Neutrophil (primary cell): Measurements from ENCODE around the gene ARFIP1.
A peak's percentile ranks its signal among the peaks of the same experiment; 100 is the strongest.
"Not testable (repeated sequence)": the region's sequence is repeated elsewhere in the genome, so short reads cannot be mapped to it uniquely, and the experiment has no call there.

Experiments
- H3K27ac ChIP-seq: fragments of 200-600 bp; sonication (generic); 2 replicates; pipeline ENCODE4 v1.5.1; 2016; ENCODE audit warnings: mild to moderate bottlenecking, moderate library complexity
- H3K27me3 ChIP-seq: fragments of 200-600 bp; sonication (generic); 2 replicates; pipeline ENCODE4 v1.6.0; 2016; ENCODE audit warnings: mild to moderate bottlenecking
- H3K36me3 ChIP-seq: fragments of 200-600 bp; sonication (generic); 2 replicates; pipeline ENCODE4 v1.5.1; 2017
- H3K4me1 ChIP-seq, 2 experiments: fragments of 200-600 bp in 1 of 2; sonication (generic) in 1 of 2; 1 replicate in 1 of 2; 2 replicates in 1 of 2; pipeline versions ENCODE4 v1.5.1 to v1.6.1; 2013 to 2016; ENCODE audit warnings: low read depth in 1 of 2, low read length in 1 of 2, mild to moderate bottlenecking in 1 of 2, moderate library complexity in 1 of 2; ENCODE audit not compliant: control insufficient read depth in 1 of 2, insufficient read depth in 1 of 2
- H3K4me3 ChIP-seq, 2 experiments: fragments of 200-600 bp in 1 of 2; sonication (generic) in 1 of 2; 1 replicate in 1 of 2; 2 replicates in 1 of 2; pipeline ENCODE4 v1.5.1; 2013 to 2016; ENCODE audit warnings: low read depth in 1 of 2, low read length in 1 of 2, mild to moderate bottlenecking in 1 of 2, moderate library complexity in 1 of 2
- H3K9me3 ChIP-seq: fragments of 200-600 bp; sonication (generic); 2 replicates; pipeline ENCODE4 v1.5.1; 2016
- TF ChIP-seq, protein P1 (sequence below): fragments of 200-600 bp; sonication (generic); IDR thresholded peaks from 2 replicates; pipeline ENCODE4 v1.5.1; 2016; ENCODE audit warnings: antibody characterized with exemption

ARFIP1 gene

DNA sequence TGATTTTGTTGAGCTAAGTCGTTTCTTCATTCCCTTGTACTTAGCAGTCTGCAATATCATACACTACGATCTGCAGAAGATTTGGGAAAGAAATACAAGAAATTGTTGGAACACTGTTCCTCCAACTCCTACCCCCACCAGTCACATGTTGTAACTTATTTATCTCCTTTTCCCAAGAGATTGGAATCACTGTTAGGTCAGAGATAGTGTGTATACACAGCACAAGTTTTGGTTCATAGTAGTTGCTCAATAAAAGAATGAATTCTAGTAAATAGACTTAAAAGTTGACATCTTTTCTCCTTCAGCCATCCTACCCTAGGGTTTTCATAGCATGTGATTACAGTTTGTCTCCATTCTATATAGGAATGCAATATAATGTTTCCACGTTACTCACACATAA lies 68.8 kb downstream of the ARFIP1 start:
- no peaks in the 10 kb centered on the region for H3K9me3 ChIP-seq
- no peaks in the 10 kb centered on the region for H3K27me3 ChIP-seq
- H3K27ac ChIP-seq: peak overlapping the region; percentile 44
- TF ChIP-seq, protein P1, sequence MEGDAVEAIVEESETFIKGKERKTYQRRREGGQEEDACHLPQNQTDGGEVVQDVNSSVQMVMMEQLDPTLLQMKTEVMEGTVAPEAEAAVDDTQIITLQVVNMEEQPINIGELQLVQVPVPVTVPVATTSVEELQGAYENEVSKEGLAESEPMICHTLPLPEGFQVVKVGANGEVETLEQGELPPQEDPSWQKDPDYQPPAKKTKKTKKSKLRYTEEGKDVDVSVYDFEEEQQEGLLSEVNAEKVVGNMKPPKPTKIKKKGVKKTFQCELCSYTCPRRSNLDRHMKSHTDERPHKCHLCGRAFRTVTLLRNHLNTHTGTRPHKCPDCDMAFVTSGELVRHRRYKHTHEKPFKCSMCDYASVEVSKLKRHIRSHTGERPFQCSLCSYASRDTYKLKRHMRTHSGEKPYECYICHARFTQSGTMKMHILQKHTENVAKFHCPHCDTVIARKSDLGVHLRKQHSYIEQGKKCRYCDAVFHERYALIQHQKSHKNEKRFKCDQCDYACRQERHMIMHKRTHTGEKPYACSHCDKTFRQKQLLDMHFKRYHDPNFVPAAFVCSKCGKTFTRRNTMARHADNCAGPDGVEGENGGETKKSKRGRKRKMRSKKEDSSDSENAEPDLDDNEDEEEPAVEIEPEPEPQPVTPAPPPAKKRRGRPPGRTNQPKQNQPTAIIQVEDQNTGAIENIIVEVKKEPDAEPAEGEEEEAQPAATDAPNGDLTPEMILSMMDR: no peak
- H3K4me3 ChIP-seq: no peak overlapping the region
- no peaks in the 10 kb centered on the region for H3K36me3 ChIP-seq
- H3K4me1 ChIP-seq: peaks cover 29 to 48% of the 10 kb centered on the region in 2 experiments

DNA sequence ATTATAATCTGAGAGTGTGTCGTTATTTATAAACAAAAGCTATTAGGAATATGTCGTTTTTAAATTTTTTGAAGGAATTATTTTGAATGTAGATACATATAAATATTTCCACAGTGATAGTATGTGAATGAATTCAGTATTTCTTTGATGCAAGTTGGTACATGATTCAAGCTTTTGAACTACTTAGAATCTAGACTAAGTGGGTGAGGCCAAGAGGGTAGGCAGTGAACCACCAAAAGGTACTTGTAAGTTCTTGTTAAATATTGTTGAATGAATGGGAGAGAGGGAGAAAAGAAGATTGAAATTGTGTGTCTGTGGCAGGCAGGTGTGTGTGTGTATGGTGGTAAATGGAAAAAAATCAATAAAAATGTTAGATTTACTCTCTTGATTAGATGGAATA lies 69.6 kb downstream of the ARFIP1 start:
- H3K4me1 ChIP-seq: peaks cover 29 to 48% of the 10 kb centered on the region in 2 experiments
- no peaks in the 10 kb centered on the region for H3K9me3 ChIP-seq
- TF ChIP-seq, protein P1: no peak
- no peaks in the 10 kb centered on the region for H3K27me3 ChIP-seq
- H3K27ac ChIP-seq: peak overlapping the region; percentile 88
- H3K36me3 ChIP-seq: no peaks in the 10 kb centered on the region
- peak overlapping the region in 1 of 2 experiments; percentile 45 for H3K4me3 ChIP-seq

DNA sequence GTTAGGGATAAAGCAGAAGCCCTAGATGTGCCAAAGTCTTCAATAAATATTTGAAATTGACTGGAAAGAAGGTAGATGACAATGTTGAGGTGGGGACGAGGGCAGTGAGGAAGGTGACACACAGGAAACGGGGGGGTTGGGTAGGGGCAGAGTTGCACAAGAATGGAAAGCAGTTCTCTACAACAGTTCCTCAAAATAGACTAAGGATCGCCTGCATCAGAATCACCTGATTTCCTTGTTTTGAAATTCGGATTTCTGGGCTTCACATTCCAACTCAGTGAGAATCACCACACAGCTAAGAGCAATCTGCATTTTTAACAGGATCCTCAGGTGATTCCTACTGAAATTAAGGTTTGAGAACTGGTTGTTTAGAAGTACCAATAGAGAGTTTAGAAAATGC lies 70.6 kb downstream of the ARFIP1 start:
- Histone ChIP-seq H3K36me3 (no peaks in the 10 kb centered on the region), H3K4me1 (peaks cover 29 to 48% of the 10 kb centered on the region in 2 experiments), H3K27ac (peak overlapping the region; percentile 88), H3K4me3 (peak overlapping the region; percentile 42 to 45), H3K27me3 (no peaks in the 10 kb centered on the region), H3K9me3 (no peaks in the 10 kb centered on the region)
- TF ChIP-seq, protein P1: peak; percentile 24

DNA sequence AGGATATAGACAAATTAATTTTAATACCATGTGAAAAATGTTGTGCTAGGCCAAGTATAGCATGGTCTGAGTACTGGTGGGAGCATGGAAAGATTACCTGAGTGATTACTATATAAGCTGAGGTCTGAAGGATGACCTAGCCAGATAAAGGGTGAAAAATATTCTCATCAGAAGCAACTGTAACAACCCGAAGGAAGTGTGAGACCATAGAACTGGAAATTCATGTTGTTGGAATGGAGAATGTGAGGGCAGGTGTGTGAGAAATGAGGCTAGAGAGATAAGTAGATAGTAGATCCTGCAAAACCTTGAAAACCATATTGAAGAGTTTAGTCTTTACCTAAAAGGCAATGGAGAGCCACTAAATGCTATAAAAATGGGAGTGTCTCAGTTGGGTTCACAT lies 71.5 kb downstream of the ARFIP1 start:
- no peaks in the 10 kb centered on the region for H3K27me3 ChIP-seq

DNA sequence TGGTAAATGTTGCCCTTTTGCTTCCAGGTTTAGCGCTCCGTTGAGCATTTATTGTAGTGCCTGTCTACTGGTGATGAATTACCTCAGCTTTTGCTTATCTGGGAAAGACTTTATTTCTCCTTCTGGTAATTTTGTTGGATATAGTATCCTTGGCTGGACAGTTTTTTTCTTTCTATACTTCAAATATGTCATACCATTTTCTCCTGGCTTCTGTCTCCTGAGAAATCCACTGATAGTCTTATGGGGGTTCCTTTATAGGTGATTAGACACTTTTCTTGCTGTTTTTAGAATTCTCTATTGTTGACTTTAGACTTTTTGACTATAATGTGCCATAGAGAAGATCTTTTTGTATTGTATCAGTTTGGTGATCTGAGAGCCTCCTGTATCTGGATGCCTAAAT lies 73.5 kb downstream of the ARFIP1 start:
- H3K4me1 ChIP-seq: peaks cover 24 to 38% of the 10 kb centered on the region in 2 experiments
- H3K27me3 ChIP-seq: no peaks in the 10 kb centered on the region
- no peak overlapping the region for H3K4me3 ChIP-seq
- H3K36me3 ChIP-seq: no peaks in the 10 kb centered on the region
- H3K27ac ChIP-seq: no peak overlapping the region
- H3K9me3 ChIP-seq: no peaks in the 10 kb centered on the region
- TF ChIP-seq, protein P1: no peak

More for the DNA sequence above, 71.5 kb downstream of the ARFIP1 start:
- no peaks in the 10 kb centered on the region for H3K9me3 ChIP-seq
- no peaks in the 10 kb centered on the region for H3K36me3 ChIP-seq
- peak overlapping the region; percentile 42 to 45 for H3K4me3 ChIP-seq
- peak overlapping the region; percentile 88 for H3K27ac ChIP-seq
- TF ChIP-seq, protein P1: no peak
- peaks cover 29 to 48% of the 10 kb centered on the region in 2 experiments for H3K4me1 ChIP-seq

DNA sequence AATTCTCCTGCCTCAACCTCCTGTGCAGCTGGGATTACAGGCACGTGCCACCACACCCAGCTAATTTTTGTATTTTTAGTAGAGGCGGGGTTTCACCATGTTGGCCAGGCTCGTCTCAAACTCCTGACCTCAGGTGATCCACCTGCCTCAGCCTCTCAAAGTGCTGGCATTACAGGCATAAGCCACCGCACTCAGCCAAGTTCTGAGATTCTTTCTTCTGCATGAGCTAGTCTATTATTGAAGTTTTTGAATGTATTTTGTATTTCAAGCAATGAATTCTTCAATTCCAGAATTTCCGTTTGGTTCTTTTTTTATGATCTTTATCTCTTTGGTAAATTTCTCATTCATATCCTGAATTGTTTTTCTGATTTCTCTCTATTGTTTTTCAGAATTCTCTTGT lies 74.3 kb downstream of the ARFIP1 start:
- not testable (repeated sequence) for H3K9me3 ChIP-seq, H3K27ac ChIP-seq, H3K36me3 ChIP-seq, H3K27me3 ChIP-seq, H3K4me3 ChIP-seq
- H3K4me1 ChIP-seq: peaks cover 24 to 31% of the 10 kb centered on the region in 2 experiments
